Cardiac septum (tissue), 1 donor: ENCODE measurements around the gene ATP6V1C2. TPM values are rescaled to one million over a fixed set of nuclear protein-coding genes. Genes with fewer than 3 reads are reported as not detected.

ENCODE experiments used
- DNase-seq: peaks from one replicate; pipeline ENCODE4 v3.0.0-alpha.2; 2020; ENCODE audit warnings: low spot score
- intact Hi-C: fragments of 100-400 bp; cut with DNase I; formaldehyde crosslinking; loops from one replicate; pipeline ENCODE4 v1.14.0; 2022
- total RNA-seq: library from RNA; stranded (reverse); fragmentation: NEBNext Ultra II Directional; extraction: Animal tissue kit (Norgen Biotek cat#: 25700); gene quantifications from one replicate; pipeline ENCODE4 v1.2.1, GENCODE V29; 2021
- donor health status: DM: no; HTN: no; CAD: no.

Gene ATP6V1C2
- total RNA-seq, 1 donor from 2014 or later, result 0.24 TPM

DNA sequence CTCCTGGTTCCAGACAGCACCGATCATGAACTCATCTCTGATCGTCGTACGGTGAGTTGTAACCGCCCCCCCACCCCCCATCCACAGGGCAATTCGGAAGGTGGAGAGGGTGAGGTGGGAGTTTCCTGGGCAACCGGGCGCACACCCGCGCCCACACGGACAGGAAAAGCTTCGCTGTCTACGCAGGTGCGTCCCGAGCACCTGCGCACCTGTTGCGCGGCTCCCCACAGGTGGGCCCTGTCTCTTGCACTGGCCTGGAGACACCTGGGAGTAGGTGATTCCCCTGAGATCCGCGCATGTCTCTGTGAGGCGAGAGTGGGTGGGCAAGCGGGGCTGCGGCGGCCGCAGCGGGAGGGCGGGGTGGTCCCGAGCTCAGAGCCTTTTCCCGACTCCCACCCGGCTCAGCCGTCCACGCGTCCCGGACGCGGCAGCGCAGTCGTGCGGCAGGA is 459 bp upstream of the ATP6V1C2 start:
- no peak for DNase-seq
- intact Hi-C loops, result no loop called here

DNA sequence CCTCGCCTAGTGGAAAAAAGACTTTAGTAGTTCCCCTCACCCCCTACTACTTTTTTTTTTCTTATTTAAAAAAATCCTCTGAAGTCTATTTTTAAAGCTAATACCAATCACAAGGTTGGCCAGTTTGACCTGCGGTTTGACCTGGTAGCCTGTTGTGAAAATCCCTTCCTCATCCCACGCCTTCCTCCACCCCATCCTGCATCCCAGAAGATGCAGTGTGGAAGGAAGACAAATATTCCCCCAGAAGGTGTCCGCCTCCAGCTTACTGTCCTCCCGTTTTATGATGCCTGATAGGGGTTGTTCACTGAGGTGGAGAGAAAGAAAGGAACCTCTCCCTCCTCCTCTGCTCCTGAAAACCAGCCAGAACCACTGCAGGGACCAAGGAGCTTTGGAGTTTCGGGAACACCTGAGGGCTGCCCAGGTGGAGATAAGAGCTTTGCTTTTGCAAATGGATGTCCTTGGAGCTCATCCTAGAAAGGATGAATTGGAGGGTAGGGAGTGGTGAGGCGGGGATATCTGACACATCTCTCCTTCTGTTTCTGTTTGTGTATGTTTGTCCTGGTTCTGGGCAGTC is 909 bp downstream of the ATP6V1C2 start:
- intact Hi-C loops, result no loop called here

DNA sequence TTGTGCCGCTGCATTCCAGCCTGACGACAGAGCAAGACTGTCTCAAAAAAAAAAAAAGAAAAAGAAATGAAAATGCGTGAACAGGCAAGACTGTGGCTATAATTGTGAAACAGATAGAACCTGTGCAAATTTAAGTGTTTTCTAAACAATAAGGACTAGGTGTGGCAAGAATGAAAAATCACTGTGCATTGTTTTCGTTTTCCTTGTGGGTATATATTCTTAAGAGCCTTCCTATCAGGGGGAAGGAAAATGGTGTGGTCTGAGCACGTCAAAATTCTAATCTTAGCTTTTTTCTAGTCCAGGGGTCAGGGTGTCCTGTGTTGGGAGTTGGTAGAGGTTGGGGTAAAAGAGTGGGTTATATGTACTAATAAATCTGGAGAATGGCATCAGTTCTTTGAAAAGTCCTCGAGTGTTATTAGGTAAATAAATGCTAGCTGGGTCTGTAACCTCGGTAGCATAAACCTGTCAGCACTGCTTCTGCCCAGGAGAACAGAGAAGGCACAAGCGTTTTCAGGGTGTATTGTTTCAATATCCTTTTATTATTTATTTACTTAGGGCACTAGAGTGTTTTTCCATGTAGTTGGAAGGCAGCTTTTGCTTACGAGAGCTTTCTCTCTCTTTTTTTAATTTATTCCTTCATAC is 11.6 kb downstream of the ATP6V1C2 start:
- intact Hi-C loops, result no loop called here
- DNase-seq, result no peak

More for the DNA sequence above, 909 bp downstream of the ATP6V1C2 start:
- no peak for DNase-seq

DNA sequence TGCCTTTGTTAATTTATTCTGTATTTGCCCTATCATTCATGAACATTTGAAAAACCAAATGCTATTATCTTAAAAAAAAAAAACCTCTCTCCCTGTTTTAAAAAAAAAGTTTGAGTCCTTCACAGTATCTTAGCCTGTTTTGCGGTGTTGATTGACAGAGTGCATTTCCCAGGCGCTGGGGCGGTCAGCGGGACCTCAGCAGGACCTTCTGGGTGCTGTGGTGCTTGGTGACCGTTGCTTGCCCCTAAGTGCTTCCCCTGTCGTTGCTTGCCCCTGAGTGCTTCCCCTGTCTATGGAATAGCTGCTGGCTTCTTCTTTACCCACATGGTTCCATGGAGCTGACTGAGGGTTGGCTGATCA is 12.1 kb downstream of the ATP6V1C2 start:
- no peak for DNase-seq
- intact Hi-C loops, result no loop called here

DNA sequence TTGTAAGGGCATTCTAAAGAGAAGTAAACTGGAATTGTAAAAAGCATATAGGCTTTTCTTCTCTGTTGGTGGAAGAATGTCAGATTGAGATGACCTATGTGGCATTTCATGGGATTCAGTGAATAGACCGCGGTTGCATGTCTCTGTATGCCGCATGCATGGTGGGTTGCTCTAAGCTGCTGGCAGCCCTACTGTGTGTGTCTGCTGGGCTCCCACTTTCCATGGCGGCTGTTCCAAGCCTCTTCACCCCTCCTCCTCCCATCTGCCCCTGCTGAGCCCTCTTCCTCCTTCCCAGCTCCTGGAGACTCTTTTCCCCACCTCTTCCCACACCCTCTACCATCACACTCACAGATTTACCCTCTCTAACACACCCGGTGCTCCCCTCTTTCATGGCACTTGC is 12.6 kb downstream of the ATP6V1C2 start:
- no peak for DNase-seq
- intact Hi-C loops, result no loop called here

GRCh38 chr2:10738192-10738591 is 16.8 kb downstream of the ATP6V1C2 start:
- intact Hi-C loops, result no loop called here
- DNase-seq, result no peak

- no peak for DNase-seq
- intact Hi-C loops, result no loop called here
Observed at GRCh38 chr2:10740226-10740625, 18.8 kb downstream of the ATP6V1C2 start.

GRCh38 chr2:10741139-10741538 is 19.7 kb downstream of the ATP6V1C2 start:
- no peak for DNase-seq
- intact Hi-C loops, result no loop called here

DNA sequence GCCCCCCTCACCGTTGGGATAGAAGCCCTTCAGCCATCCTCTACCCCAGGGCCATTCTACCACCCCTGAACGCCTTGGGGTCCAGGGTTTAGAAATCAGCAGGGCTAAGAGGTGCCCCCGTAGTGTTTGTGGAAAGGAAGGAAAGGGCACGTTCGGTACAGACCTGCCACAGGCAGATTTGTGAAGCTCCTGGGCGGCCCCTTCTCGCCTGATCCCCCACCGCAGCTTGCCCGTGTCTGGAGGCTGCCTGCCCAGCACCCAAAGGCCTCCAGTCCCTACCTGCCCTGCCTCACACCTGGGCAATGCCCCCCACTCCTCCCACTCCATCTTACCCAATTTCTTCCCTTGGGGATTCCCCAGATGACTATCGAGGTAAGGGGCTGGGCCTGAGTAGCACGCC is 21.2 kb downstream of the ATP6V1C2 start:
- intact Hi-C loops, result no loop called here
- no peak for DNase-seq

DNA sequence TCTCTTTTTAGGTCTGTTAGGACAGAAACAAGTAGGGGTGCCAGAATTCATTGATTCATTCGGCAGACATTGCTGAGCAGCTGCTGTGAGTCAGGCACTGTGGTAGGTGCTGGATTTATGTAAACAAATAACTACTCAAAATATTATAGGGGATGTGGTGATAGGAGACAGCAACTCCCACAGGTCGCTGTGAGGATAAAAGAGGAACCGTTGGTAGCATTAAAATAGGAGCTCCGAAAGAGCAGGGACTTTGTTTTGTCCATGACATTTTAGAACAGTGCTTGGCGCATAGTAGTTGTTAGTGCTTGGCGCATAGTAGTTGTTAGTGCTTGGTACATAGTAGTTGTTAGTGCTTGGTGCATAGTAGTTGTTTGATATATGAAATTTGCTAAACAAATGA is 29.2 kb downstream of the ATP6V1C2 start:
- intact Hi-C loops, result no loop called here
- DNase-seq, result no peak

DNA sequence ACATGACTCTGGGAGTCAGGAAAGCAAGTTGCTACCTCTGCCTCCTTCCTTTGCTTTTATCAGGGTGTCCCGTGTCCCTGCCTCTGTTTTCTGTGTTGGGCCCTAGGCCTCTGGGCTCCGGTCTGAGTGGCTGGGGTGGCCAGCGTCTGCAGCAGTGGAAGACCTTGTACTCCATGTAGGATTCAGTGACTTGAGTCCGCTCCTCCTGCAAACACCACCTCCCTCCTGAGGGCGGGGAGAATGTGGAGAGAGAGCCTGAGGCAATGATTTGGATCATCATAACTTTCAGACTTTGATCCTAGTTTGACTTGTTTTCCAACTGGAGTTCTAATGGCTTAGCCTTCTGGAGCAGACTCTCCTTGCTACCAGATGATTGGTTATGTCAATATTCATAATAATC is 30.8 kb downstream of the ATP6V1C2 start:
- intact Hi-C loops, result no loop called here
- no peak for DNase-seq

DNA sequence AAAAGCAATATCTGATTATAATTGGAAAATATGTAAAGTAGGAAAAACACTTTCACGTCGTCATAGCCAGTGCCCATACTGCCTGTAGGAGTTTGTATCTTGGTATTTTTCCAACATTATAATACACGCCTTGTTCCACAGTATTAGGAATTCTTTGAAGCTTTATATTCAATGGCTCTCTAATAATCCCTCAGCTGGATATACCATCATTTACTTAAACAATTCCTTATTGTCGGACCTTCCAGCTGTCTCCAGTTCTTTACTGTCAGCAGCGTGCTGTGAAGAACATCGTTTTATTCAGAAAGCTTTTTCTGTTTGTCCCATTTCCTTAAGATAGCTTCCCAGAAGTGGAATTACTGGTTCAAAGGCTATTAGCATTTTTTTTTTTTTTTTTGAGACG is 31.7 kb downstream of the ATP6V1C2 start:
- intact Hi-C loops, result no loop called here
- no peak for DNase-seq

DNA sequence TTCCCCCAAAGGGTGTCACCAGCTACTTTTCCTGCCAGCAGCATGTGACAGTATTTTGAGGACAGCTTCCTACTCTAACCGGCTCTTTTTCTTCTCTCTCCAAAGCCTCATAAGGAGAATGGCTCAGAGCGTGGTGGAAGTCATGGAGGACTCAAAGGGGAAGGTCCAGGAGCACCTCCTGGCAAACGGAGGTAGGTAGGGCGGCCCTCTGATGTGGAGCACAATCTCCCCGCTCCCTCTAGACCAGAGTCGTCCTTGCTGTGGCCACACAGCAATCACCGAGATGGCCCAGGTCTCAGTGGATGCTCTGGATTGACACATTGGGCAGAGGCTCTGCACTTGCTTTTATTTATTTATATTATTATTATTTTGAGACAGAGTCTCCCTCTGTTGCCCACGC is 32.4 kb downstream of the ATP6V1C2 start:
- intact Hi-C loops, result no loop called here
- DNase-seq, result no peak

DNA sequence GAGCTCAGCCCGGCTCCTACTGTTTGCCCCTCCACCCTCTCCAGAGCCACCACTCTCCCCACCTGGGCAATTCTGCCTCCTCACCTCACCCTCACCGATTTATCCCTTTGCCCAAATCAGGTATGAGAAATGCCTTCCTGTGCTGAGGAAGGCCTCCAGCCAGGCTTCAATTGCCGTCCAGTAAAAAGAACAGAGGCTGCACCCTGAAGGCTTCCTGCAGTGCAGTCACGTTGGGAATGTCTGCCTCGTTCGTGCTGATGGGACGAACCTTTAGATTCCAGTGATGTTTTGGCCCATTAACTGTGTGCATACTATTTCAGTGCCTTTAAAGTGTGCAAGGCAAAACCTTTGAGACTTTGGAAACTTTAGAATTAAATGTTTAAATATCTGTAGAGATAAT is 34.2 kb downstream of the ATP6V1C2 start:
- intact Hi-C loops, result no loop called here
- no peak for DNase-seq

GRCh38 chr2:10757814-10758286 is 36.4 kb downstream of the ATP6V1C2 start:
- no peak for DNase-seq
- intact Hi-C loops, result no loop called here

GRCh38 chr2:10759151-10759714 is 37.8 kb downstream of the ATP6V1C2 start:
- no peak for DNase-seq

DNA sequence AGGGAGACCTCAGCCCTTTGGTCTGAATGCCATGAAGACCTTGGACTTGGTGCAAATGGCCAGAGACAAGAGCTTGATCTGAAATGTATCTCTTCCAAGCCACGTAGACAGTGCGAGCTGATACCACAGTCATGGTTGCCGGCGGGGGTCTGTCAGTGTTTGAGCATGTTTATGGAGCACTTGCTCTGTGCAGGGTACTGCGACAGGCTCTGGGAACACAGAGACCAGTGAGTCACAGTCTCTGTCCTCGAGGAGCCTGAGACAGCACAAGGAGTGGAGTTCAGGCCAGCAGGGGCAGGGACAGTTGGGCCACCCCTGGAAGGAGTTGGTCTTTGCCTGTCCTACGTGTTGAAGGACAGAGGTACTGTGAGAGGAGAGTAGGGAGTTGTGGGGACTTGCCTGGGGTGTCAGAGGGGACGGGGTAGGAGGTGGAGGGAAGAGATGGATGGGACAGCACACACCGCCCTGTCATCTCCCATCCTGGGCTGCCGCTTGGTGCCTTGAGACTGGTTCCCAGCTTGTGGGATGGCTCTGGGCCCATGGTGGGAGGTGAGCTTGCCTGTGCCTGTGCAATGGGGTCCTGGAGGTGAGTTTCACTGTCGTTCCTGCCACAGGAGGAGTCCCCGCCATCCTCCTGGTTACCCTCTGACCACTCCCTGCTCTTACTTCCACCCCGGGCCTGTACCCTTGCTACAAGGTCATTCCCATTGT is 39.5 kb downstream of the ATP6V1C2 start:
- DNase-seq, result no peak
- intact Hi-C loops, result no loop called here

More at GRCh38 chr2:10759151-10759714, 37.8 kb downstream of the ATP6V1C2 start:
- intact Hi-C loops, result no loop called here

GRCh38 chr2:10761591-10761990 is 40.2 kb downstream of the ATP6V1C2 start:
- intact Hi-C loops, result no loop called here
- DNase-seq, result no peak

GRCh38 chr2:10762651-10763460 is 41.4 kb downstream of the ATP6V1C2 start:
- intact Hi-C loops, result no loop called here

GRCh38 chr2:10763461-10763800 is 42.0 kb downstream of the ATP6V1C2 start:
- DNase-seq, result no peak
- intact Hi-C loops, result no loop called here

More at GRCh38 chr2:10762651-10763460, 41.4 kb downstream of the ATP6V1C2 start:
- no peak for DNase-seq
